HepG2 (cell line): Measurements from ENCODE around the gene LDB3. TPM values are rescaled to one million over a fixed set of nuclear protein-coding genes. Genes with fewer than 3 reads are reported as not detected.
A peak's percentile ranks its signal among the peaks of the same experiment; 100 is the strongest.

Source experiments
- CREM ChIP-seq, 2 experiments: sonication (generic) in 1 of 2; formaldehyde crosslinking in 1 of 2; IDR thresholded peaks; 2 replicates each; pipeline versions ENCODE4 v1.4.0 to v1.6.1; 2016 to 2020; ENCODE audit warnings: antibody characterized with exemption in 1 of 2, mild to moderate bottlenecking in 1 of 2, missing genetic modification reagents in 1 of 2
- FOXA3 ChIP-seq: IDR thresholded peaks from 2 replicates; pipeline ENCODE4 v1.6.1; 2016; ENCODE audit warnings: missing genetic modification reagents, missing compliant biosample characterization
- FOXO1 ChIP-seq: sonication (generic); formaldehyde crosslinking; IDR thresholded peaks from 2 replicates; pipeline ENCODE4 v1.4.0; 2020; ENCODE audit warnings: missing genetic modification reagents
- KMT2A ChIP-seq: sonication (generic); formaldehyde crosslinking; IDR thresholded peaks from 2 replicates; pipeline ENCODE4 v1.4.0; 2020; ENCODE audit warnings: missing genetic modification reagents
- PHF5A ChIP-seq: IDR thresholded peaks from one replicate; pipeline ENCODE4 v1.6.1; 2018; ENCODE audit warnings: low read depth, missing genetic modification reagents; ENCODE audit not compliant: unreplicated experiment
- SMAD1 ChIP-seq: sonication (generic); formaldehyde crosslinking; IDR thresholded peaks from 2 replicates; pipeline ENCODE4 v1.4.0; 2020; ENCODE audit warnings: missing genetic modification reagents, low read depth, mild to moderate bottlenecking, borderline replicate concordance
- THYN1 ChIP-seq: sonication (generic); formaldehyde crosslinking; IDR thresholded peaks from 2 replicates; pipeline ENCODE4 v1.8.1; 2023; ENCODE audit warnings: low read depth, mild to moderate bottlenecking, moderate library complexity, missing genetic modification reagents, borderline replicate concordance
- ZNF101 ChIP-seq: sonication (generic); formaldehyde crosslinking; IDR thresholded peaks from 2 replicates; pipeline ENCODE4 v1.4.0; 2020; ENCODE audit warnings: mild to moderate bottlenecking, low read depth, missing genetic modification reagents, borderline replicate concordance
- ZNF431 ChIP-seq: sonication (generic); formaldehyde crosslinking; IDR thresholded peaks from 2 replicates; pipeline ENCODE4 v1.9.0; 2022; ENCODE audit warnings: missing genetic modification reagents, low read depth, mild to moderate bottlenecking, borderline replicate concordance
- ZNF446 ChIP-seq: sonication (generic); formaldehyde crosslinking; IDR thresholded peaks from 2 replicates; pipeline ENCODE4 v1.5.0; 2020; ENCODE audit warnings: mild to moderate bottlenecking, missing genetic modification reagents
- ZNF574 ChIP-seq: sonication (generic); formaldehyde crosslinking; IDR thresholded peaks from 2 replicates; pipeline ENCODE4 v1.4.0; 2020; ENCODE audit warnings: missing genetic modification reagents
- ZNF652 ChIP-seq: IDR thresholded peaks from 2 replicates; pipeline ENCODE4 v1.6.1; 2016; ENCODE audit warnings: low read depth, borderline replicate concordance
- ZNF720 ChIP-seq: sonication (generic); formaldehyde crosslinking; IDR thresholded peaks from 2 replicates; pipeline ENCODE4 v1.4.0; 2020; ENCODE audit warnings: missing genetic modification reagents
- polyA plus RNA-seq, 8 experiments: library from polyadenylated mRNA; depleted of rRNA in 3 of 8; stranded (reverse) in 7 of 8; unstranded in 1 of 8; fragments of >200 nt; fragmentation: Illumina TruSeq in 4 of 8; extraction: Trizol in 4 of 8; gene quantifications; 2 replicates each; pipeline versions ENCODE4 v1.2.1 to v1.2.3, GENCODE V29; 2011 to 2016; ENCODE audit warnings: low read depth in 4 of 8, missing spikeins in 1 of 8, mixed read lengths in 1 of 8; ENCODE audit not compliant: insufficient read depth in 1 of 8
- total RNA-seq, 5 experiments: library from RNA; depleted of rRNA; stranded (reverse); fragments of >200 nt; fragmentation: Illumina TruSeq; extraction: Trizol; gene quantifications; 2 replicates each; pipeline ENCODE4 v1.2.3, GENCODE V29; 2016; ENCODE audit warnings: low read depth in 1 of 5
- TF ChIP-seq, protein P1 (sequence below): sonication (generic); formaldehyde crosslinking; IDR thresholded peaks from 2 replicates; pipeline ENCODE4 v1.8.1; 2022; ENCODE audit warnings: low read depth, mild to moderate bottlenecking, missing genetic modification reagents
- TF ChIP-seq, protein P2 (sequence below): IDR thresholded peaks from 2 replicates; pipeline ENCODE4 v1.6.1; 2016; ENCODE audit warnings: mild to moderate bottlenecking
- TF ChIP-seq, protein P3 (sequence below): sonication (generic); formaldehyde crosslinking; IDR thresholded peaks from 2 replicates; pipeline ENCODE4 v1.5.1; 2020; ENCODE audit warnings: missing genetic modification reagents, mild to moderate bottlenecking, borderline replicate concordance
- TF ChIP-seq, protein P4 (sequence below): sonication (generic); formaldehyde crosslinking; IDR thresholded peaks from 2 replicates; pipeline ENCODE4 v1.8.1; 2023; ENCODE audit warnings: mild to moderate bottlenecking, moderate library complexity, missing genetic modification reagents

Gene LDB3
- total and polyA plus RNA-seq, 2 of the 13 experiments (the other 11 are each of a cell fraction or from before 2014, with no cell fraction given) = not detected

DNA sequence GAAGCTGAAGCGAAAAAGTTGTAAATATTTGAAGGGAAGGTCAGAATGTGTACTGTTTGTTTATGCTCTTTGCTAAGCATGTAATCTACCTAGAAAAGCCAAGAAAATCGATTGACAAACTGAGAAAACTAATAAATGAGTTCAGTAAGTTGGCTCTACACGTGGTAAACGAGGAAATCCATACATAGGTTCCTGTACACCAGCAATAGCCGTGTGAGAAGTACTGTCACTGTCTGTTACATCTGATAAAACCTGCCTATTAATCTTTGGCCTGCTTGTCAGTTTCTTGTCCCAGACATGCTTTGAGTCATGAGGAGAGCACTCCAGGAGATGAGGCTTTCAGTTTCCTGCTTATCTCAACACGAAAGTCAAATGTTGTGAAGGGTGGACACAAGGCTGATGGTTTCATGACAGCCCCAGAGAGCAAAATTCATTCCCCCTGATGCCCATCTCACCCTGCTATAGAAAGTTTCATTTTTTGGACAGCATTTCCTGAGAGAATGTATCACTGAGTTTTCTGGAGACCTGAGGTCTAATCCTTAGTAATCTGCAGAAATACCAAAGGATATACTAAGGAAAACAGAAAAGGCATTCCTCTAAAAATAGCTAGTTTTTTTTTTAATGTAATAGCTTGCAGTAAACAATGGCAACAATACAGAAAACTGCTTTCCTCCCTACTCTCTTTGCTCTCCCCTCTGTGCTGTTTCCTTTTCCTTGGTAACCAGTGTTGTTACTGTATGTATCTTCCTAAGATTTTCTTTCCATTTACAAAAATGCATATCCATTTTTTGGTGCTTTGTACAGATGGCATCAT lies 107.0 kb downstream of the LDB3 start (continued):
- TF ChIP-seq ZNF574 (CRISPR knock-in tag) (no peak), THYN1 (no peak), PHF5A (CRISPR knock-in tag) (peak; percentile 39), ZNF431 (CRISPR knock-in tag) (peak; percentile 35; the same call in 1 of the 2 replicates), SMAD1 (CRISPR knock-in tag) (no peak), ZNF446 (CRISPR knock-in tag) (no peak), ZNF101 (CRISPR knock-in tag) (no peak), KMT2A (CRISPR knock-in tag) (0 out of 2 replicates have a peak, but pooled peaks have one; percentile 49), CREM (IDR thresholded peaks at IDR 0.05) (peak; percentile 86), CREM (CRISPR knock-in tag; IDR thresholded peaks at IDR 0.05) (no peak), FOXO1 (CRISPR knock-in tag) (peak; percentile 85), ZNF720 (CRISPR knock-in tag) (no peak), ZNF652 (CRISPR knock-in tag) (peak; percentile 43; the same call in 1 of the 2 replicates), FOXA3 (CRISPR knock-in tag) (peak; percentile 92)
- TF ChIP-seq, protein P1, sequence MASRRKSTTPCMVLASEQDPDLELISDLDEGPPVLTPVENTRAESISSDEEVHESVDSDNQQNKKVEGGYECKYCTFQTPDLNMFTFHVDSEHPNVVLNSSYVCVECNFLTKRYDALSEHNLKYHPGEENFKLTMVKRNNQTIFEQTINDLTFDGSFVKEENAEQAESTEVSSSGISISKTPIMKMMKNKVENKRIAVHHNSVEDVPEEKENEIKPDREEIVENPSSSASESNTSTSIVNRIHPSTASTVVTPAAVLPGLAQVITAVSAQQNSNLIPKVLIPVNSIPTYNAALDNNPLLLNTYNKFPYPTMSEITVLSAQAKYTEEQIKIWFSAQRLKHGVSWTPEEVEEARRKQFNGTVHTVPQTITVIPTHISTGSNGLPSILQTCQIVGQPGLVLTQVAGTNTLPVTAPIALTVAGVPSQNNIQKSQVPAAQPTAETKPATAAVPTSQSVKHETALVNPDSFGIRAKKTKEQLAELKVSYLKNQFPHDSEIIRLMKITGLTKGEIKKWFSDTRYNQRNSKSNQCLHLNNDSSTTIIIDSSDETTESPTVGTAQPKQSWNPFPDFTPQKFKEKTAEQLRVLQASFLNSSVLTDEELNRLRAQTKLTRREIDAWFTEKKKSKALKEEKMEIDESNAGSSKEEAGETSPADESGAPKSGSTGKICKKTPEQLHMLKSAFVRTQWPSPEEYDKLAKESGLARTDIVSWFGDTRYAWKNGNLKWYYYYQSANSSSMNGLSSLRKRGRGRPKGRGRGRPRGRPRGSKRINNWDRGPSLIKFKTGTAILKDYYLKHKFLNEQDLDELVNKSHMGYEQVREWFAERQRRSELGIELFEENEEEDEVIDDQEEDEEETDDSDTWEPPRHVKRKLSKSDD (CRISPR knock-in tag) = no peak
- TF ChIP-seq, protein P2, sequence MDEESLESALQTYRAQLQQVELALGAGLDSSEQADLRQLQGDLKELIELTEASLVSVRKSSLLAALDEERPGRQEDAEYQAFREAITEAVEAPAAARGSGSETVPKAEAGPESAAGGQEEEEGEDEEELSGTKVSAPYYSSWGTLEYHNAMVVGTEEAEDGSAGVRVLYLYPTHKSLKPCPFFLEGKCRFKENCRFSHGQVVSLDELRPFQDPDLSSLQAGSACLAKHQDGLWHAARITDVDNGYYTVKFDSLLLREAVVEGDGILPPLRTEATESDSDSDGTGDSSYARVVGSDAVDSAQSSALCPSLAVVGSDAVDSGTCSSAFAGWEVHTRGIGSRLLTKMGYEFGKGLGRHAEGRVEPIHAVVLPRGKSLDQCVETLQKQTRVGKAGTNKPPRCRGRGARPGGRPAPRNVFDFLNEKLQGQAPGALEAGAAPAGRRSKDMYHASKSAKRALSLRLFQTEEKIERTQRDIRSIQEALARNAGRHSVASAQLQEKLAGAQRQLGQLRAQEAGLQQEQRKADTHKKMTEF (CRISPR knock-in tag) = peak; percentile 93
- TF ChIP-seq, protein P3, sequence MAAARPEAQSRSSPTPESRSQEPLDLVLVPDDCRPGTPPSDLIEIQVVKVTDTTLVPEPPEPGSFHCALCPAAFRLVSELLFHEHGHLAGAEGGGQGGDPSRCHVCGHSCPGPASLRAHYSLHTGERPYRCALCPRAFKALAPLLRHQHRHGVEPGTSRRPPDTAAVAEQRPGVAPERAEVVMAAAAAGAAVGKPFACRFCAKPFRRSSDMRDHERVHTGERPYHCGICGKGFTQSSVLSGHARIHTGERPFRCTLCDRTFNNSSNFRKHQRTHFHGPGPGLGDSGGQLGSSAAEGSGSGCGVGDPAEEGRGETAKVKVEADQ (CRISPR knock-in tag) = 0 out of 2 replicates have a peak, but pooled peaks have one; percentile 29
- TF ChIP-seq, protein P4, sequence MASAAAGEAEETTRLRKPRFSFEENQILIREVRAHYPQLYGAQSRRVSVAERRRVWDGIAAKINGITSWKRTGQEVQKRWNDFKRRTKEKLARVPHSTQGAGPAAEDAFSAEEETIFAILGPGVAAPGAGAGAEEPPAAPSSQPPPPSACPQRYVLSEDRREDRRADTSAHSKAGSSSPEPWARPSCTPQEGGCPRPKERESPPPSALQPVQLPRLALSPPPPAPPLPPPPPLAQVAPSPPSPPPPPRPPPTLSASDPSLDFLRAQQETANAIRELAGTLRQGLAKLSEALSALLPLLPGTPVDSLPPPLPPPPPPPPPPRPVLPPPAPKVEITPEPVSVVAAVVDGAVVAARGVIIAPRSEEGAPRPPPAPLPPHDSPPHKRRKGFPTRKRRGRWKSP (CRISPR knock-in tag) = 0 out of 2 replicates have a peak, but pooled peaks have one; percentile 29
